Measurements from ENCODE around the gene PPFIA2.

The PPFIA2 gene

DNA sequence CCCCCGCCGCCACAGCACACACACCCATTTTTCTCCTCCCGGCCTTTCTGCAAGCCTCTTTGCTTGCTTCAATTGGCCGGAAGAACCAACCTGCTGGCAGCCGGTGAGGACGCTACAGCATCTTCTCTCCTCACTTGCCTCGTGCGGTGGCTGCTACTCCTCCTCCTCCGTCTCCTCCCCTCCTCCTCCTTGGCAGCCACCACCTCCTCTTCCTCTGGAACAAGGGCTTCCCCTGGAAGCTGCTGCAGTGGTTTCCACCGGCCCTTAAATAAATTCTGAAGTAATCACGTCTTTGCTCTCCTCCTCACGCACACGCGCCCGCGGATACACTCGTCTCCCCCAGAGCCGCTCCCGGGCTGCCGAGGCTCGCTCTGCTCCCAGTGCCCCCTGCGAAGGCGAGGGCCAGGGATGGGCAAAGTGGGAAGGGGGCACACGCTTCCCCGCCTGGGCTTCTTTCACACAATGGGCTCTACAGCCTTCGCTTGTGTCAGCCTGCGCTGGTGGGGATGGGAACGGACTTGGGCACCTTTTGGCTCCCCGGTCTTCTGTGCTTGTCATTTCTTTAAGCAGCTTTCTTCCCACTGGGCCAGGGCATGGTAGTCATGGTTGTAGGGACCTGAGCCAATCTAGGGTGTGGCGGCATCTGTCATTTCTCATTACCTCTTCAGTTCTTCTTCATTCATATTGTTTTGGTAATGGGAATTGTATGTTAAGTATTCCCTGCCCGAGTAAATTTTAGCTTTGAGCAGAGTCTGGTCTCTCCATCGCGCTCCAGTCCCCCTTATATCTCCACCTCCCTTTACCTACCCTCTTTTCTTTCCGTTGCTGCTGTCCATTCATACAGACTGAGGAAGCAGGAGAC is at the start of gene PPFIA2:
Gene PPFIA2, minus strand, starts transcription at position 161 of the 862 bp plus-strand sequence.
- no peak for DNase-seq

GRCh38 chr12:81800298-81801148 is 41.4 kb upstream of the PPFIA2 start:
- DNase-seq, result no peak

GRCh38 chr12:81798294-81798693 is 39.1 kb upstream of the PPFIA2 start:
- DNase-seq, result no peak

GRCh38 chr12:81797100-81797499 is 38.0 kb upstream of the PPFIA2 start:
- DNase-seq, result peak in 1 of 2 experiments; percentile 38

DNA sequence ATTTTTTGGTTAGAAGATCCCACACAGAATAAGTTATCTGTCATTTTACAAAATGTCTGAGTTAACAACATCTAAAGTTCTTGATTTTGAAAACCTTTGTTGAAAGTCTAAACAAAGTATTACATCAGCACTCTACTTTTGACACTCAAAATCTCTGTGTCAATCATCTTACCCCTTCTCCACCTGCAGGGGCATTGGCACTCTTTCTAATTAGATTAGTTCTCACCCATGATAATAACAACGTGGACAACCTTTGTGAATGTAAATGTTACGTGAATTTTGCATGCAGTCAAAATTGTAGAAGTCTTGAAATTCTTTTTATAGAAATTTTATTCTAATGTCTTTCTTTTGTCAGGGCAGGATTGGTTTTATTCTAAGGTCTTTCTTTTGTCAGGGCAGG is 33.5 kb upstream of the PPFIA2 start:
- no peak for DNase-seq

- DNase-seq, result no peak
Measured at GRCh38 chr12:81779216-81779615, 20.1 kb upstream of the PPFIA2 start.

DNA sequence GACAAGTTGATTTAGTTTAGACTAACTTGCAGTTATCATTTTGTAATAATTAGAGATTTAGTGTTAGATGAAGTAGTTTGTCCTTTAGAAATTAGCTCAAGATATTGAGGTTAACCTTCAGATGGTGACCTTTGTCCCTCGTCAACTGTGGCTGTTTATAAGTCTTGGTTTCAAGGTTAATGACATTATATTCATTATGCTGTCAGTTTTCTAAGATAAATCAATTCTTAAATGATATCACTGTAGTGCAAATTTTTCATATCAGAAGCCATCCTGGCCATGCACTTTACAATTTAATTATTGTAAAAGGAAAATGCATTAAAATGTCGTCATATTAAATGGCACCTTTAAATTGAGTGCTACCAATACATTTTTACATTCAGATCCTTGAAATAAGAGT is 19.6 kb upstream of the PPFIA2 start:
- DNase-seq, result no peak

DNA sequence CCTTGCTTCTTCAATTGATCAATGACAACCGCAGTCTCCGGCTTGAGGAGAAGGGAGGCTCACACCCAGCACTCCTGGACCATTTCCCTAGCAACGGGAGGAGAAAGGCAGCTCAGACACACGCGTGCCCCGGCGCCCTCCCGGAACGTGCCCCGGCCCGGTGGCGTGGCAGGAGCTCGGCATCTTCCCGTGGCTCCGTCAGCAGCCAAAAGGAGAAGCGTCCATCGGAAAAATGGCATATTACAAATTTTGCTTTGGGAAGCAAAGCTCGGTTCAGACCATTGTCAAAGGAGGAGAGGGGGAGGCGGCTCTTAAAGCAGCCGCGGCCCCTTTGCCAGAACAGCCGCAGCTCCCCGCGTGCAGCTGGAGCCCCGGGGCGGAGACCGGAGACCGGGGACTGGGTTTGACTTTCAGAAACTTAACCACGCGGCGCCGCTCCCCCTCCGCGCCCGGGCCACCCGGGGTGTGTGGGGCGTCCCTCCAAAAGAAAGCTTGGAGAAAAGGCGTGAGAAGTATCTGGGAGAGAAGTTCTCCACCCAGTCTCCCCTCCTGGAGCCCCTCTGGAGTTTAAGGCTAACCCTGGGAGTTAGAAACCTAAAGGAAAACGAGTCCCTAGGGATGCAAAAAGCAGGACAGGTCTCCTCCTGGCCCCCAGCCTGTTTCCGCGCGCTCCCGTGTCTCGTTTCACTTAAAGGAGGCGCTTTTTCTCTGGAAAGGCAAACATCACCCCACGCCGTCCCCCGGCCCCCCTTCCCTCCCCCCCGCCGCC is 545 bp downstream of the PPFIA2 start:
- DNase-seq, result no peak

- no peak for DNase-seq
Measured at GRCh38 chr12:81757731-81758365, 1.3 kb downstream of the PPFIA2 start.

GRCh38 chr12:81729781-81730180 is 29.4 kb downstream of the PPFIA2 start:
- no peak for DNase-seq

GRCh38 chr12:81727391-81727790 is 31.8 kb downstream of the PPFIA2 start:
- no peak for DNase-seq

- no peak for DNase-seq
Measured at GRCh38 chr12:81726634-81727033, 32.5 kb downstream of the PPFIA2 start.

GRCh38 chr12:81723361-81723760 is 35.8 kb downstream of the PPFIA2 start:
- no peak for DNase-seq

- DNase-seq, result no peak
Measured at GRCh38 chr12:81722004-81722403, 37.1 kb downstream of the PPFIA2 start.

DNA sequence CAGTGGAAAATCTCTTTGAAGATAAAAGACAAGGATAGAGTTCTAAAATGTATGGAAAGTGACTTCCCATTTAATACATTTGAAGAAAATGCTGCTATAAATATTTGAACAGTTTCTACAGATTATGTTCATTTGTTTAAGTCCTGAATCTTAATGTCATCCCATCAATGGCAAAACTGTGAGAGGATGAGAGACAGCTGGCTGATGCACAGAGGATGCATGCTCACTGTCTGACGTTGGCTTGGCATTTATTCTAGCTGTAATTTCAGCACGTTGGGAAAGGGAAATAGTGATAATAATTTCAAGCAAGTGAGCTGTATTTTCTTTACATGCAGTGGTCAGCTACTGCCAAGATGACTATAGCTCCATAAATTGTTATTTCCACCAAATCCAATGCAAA is 40.5 kb downstream of the PPFIA2 start:
- DNase-seq, result no peak

DNA sequence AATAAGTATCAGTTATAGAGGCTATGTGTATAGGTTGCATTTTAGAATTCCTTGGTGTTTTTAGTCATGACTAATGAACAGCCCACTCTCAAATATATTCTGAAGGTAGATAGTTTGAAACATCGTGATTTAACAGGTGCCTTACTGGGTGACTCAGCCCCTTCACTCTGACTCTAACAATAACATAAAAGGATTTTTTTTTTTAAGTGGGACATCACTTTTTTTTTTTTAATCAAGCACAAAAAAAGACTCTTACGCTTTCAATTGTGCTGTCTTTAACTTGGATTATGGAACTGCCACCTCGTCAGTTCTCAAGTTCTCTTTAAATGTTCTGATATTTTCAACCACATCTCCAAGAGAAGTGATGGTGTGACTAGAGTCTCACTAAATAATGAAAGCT is 46.6 kb downstream of the PPFIA2 start:
- DNase-seq, result no peak

DNA sequence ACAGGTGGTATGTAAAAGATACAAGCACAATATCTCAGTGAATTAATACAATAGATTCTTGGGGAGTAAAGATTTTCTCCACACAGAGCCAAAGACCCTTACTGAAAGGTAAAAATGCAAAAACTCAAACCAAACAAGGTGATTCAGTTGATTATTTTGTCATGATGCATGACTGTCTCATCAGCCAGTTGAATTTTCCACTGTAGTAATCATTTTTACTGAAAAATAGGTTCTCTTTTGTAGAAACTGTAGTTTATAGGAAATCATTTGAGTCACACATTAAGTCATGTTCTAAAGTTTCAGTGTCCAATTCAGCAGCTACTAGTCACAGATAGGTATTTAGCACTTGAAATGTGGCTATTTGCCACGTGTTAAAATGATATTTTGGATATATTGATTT is 53.6 kb downstream of the PPFIA2 start:
- DNase-seq, result no peak

DNA sequence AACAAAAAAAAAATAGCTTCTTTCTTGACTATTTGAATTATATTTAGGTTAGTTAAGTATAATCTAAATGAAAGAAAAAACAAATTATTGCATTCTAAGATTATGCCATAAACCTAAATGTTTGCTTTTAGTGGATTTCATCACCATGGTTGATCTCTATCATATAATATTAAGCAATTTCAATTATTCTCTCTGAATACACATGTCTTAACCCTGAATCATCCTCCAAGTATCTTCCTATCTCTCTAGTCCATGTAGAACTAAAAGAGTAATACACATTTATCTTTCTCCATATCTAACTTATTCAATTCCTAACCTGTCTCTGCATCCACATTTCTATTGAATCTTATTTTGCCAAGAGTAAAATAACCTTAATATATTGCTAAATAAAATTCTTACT is 59.6 kb downstream of the PPFIA2 start:
- DNase-seq, result no peak

DNA sequence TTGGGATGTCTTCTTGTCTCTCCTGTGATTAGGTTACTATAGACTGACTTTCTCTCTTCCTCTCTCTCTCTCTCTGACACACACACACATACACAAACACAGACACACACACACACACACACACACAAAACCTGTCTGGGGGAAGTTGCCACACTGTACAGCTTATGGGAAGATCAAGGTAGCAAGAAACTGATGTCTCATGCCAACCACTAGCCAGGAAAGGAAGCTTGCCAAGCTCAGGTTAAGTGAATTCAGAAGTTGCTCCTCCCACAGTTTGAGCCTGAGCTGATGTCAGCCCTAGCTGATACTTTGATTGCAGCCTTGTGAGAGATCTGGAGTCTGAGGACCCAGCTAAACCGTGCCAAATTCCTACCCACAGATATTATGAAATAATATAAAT is 67.1 kb downstream of the PPFIA2 start:
- no peak for DNase-seq

GRCh38 chr12:81683881-81684280 is 75.3 kb downstream of the PPFIA2 start:
- DNase-seq, result no peak

- DNase-seq, result no peak
Measured at GRCh38 chr12:81679614-81680013, 79.5 kb downstream of the PPFIA2 start.

DNA sequence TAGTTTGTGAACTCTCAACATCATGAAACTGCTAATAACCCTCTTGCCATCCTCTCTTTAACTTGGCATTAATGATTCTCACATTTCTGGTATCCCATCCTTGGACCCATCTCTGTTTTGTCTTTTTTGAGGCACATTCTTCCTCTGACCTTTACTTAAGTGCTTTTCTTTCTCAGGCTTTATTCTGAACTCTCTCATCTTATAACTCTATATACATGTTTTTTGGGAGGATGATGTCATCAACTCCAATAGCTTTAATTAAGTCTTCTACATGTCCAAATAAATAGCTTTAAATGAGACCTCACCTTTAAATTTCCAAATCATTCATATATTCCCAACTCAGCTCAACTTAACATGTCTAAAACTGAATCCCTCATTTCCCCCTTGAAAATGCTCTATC is 88.4 kb downstream of the PPFIA2 start:
- DNase-seq, result no peak

- DNase-seq, result peak in 1 of 2 experiments; percentile 54
Measured at GRCh38 chr12:81668475-81668874, 90.7 kb downstream of the PPFIA2 start.

Data from SW 1271 (cell line).